GM18868 (cell line): ENCODE results near the gene CCDC14.
A peak's percentile ranks its signal among the peaks of the same experiment; 100 is the strongest.
"Not testable (repeated sequence)": the region's sequence is repeated elsewhere in the genome, so short reads cannot be mapped to it uniquely, and the experiment has no call there.

Experiments used
- ATAC-seq: cut with Tn5 transposase; IDR thresholded peaks from one replicate; pipeline ENCODE4 v1.9.1; 2021; ENCODE audit warnings: mild to moderate bottlenecking, moderate library complexity; ENCODE audit not compliant: unreplicated experiment

The CCDC14 gene

GRCh38 chr3:123960781-123961507, at the start of gene CCDC14:
TSS of gene CCDC14 (minus strand) at chr3:123961229. CDS start at chr3:123961173, 56 bp downstream.
- peak; percentile 81 for ATAC-seq

GRCh38 chr3:124008321-124008720, 47.3 kb upstream of the CCDC14 start:
- ATAC-seq, result not testable (repeated sequence)

- ATAC-seq, result peak; percentile 61
These were observed 46.2 kb upstream of the CCDC14 start for GRCh38 chr3:124007186-124007585.

- ATAC-seq, result not testable (repeated sequence)
These were observed 41.5 kb upstream of the CCDC14 start for GRCh38 chr3:124002405-124003079.

- ATAC-seq, result not testable (repeated sequence)
These were observed 40.3 kb upstream of the CCDC14 start for GRCh38 chr3:124001366-124001765.

- no peak for ATAC-seq
These were observed 36.5 kb upstream of the CCDC14 start for GRCh38 chr3:123997543-123997942.

GRCh38 chr3:123993818-123994217, 32.8 kb upstream of the CCDC14 start:
- no peak for ATAC-seq

- not testable (repeated sequence) for ATAC-seq
These were observed 30.9 kb upstream of the CCDC14 start, which contains the start of gene ROPN1 for GRCh38 chr3:123991730-123992588. TSS of gene ROPN1 (minus strand) at chr3:123992124. CDS start at chr3:123980481, 11,643 bp downstream.

GRCh38 chr3:123986427-123986826, 25.4 kb upstream of the CCDC14 start:
- ATAC-seq, result no peak

- ATAC-seq, result no peak
These were observed 23.9 kb upstream of the CCDC14 start for GRCh38 chr3:123984957-123985356.

- no peak for ATAC-seq
These were observed 23.3 kb upstream of the CCDC14 start for GRCh38 chr3:123984350-123984749.

GRCh38 chr3:123981317-123981716, 20.3 kb upstream of the CCDC14 start:
- not testable (repeated sequence) for ATAC-seq

GRCh38 chr3:123980539-123980938, 19.5 kb upstream of the CCDC14 start:
- no peak for ATAC-seq

- not testable (repeated sequence) for ATAC-seq
These were observed 18.8 kb upstream of the CCDC14 start for GRCh38 chr3:123979525-123980501.

GRCh38 chr3:123976904-123977303, 15.9 kb upstream of the CCDC14 start:
- not testable (repeated sequence) for ATAC-seq

- not testable (repeated sequence) for ATAC-seq
These were observed 15.3 kb upstream of the CCDC14 start for GRCh38 chr3:123976181-123976898.

GRCh38 chr3:123975030-123975429, 14.0 kb upstream of the CCDC14 start:
- not testable (repeated sequence) for ATAC-seq

GRCh38 chr3:123971406-123971805, 10.4 kb upstream of the CCDC14 start:
- ATAC-seq, result no peak

- ATAC-seq, result not testable (repeated sequence)
These were observed 6.2 kb upstream of the CCDC14 start for GRCh38 chr3:123967260-123967659.
